CD4-positive, alpha-beta memory T cell (primary cell): ENCODE measurements around the gene GADL1. TPM values are rescaled to one million over a fixed set of nuclear protein-coding genes. Genes with fewer than 3 reads are reported as not detected.

ENCODE experiments used
- CTCF ChIA-PET: fragments of 350-600 bp; sonication (Branson Sonifier 250); formaldehyde crosslinking; loops from one replicate; lab custom pipeline; 2021; ENCODE audit warnings: inconsistent platforms; ENCODE audit not compliant: partially characterized antibody; lab: Charles Lee
- POLR2A ChIA-PET: fragments of 350-600 bp; sonication (Branson Sonifier 250); formaldehyde crosslinking; loops from one replicate; lab custom pipeline; 2021; ENCODE audit not compliant: partially characterized antibody; lab: Charles Lee
- DNase-seq, 5 donors: peaks; one replicate each; pipeline versions ENCODE4 v3.0.0 to v3.0.0-alpha.2; 2020 to 2022; ENCODE audit warnings: mixed read lengths in 1 of 5
- H3K27ac ChIP-seq: one replicate; pipeline ENCODE4 v1.7.0; 2013; ENCODE audit warnings: low read depth, low read length
- H3K27me3 ChIP-seq: 2 replicates; pipeline ENCODE4 v1.7.0; 2013; ENCODE audit warnings: mild to moderate bottlenecking, low read length, moderate library complexity; ENCODE audit not compliant: insufficient read depth
- H3K36me3 ChIP-seq: 2 replicates; pipeline ENCODE4 v1.7.0; 2013; ENCODE audit warnings: mild to moderate bottlenecking, low read length, moderate library complexity; ENCODE audit not compliant: insufficient read depth
- H3K4me1 ChIP-seq: 2 replicates; pipeline ENCODE4 v1.7.0; 2013; ENCODE audit warnings: mild to moderate bottlenecking, low read length, moderate library complexity; ENCODE audit not compliant: insufficient read depth
- H3K4me3 ChIP-seq, 2 donors: one replicate each; pipeline ENCODE4 v1.7.0; 2013; ENCODE audit warnings: low read length in 2 of 2, mild to moderate bottlenecking in 1 of 2
- H3K9me3 ChIP-seq, 2 donors: one replicate each; pipeline ENCODE4 v1.7.0; 2013; ENCODE audit warnings: low read length in 2 of 2, control low read depth in 1 of 2; ENCODE audit not compliant: control insufficient read depth in 1 of 2
- H3K27ac Mint-ChIP-seq, 7 donors: one replicate each; pipeline ENCODE4 v1.8.0; 2020 to 2021; ENCODE audit warnings: mixed read lengths in 7 of 7, mild to moderate bottlenecking in 6 of 7, inconsistent platforms in 3 of 7, moderate library complexity in 3 of 7
- H3K27me3 Mint-ChIP-seq, 2 donors: one replicate each; pipeline ENCODE4 v1.8.0; 2020 to 2021; ENCODE audit warnings: mixed read lengths in 2 of 2
- H3K36me3 Mint-ChIP-seq, 2 donors: one replicate each; pipeline ENCODE4 v1.8.0; 2020 to 2021; ENCODE audit warnings: mixed read lengths in 2 of 2, inconsistent platforms in 1 of 2, mild to moderate bottlenecking in 1 of 2
- H3K4me1 Mint-ChIP-seq, 4 donors: one replicate each; pipeline ENCODE4 v1.8.0; 2020 to 2021; ENCODE audit warnings: mixed read lengths in 4 of 4, mild to moderate bottlenecking in 1 of 4
- H3K4me3 Mint-ChIP-seq, 8 donors: one replicate each; pipeline ENCODE4 v1.8.0; 2020 to 2021; ENCODE audit warnings: mixed read lengths in 8 of 8, mild to moderate bottlenecking in 7 of 8, moderate library complexity in 6 of 8, inconsistent platforms in 3 of 8
- H3K9me3 Mint-ChIP-seq, 8 donors: one replicate each; pipeline ENCODE4 v1.8.0; 2020 to 2021; ENCODE audit warnings: mixed read lengths in 8 of 8, mild to moderate bottlenecking in 5 of 8, inconsistent platforms in 3 of 8, moderate library complexity in 1 of 8
- intact Hi-C: fragments of 100-400 bp; cut with micrococcal nuclease; formaldehyde crosslinking; loops from one replicate; pipeline ENCODE4 v1.15.1; 2023
- polyA plus RNA-seq, 2 donors: library from polyadenylated mRNA; unstranded; fragments of 300-500 nt; fragmentation: Illumina TruSeq; gene quantifications; one replicate each; pipeline ENCODE4 v1.2.3, GENCODE V29; 2021
- total RNA-seq, 2 experiments: library from RNA; stranded (reverse); gene quantifications; one replicate each; pipeline ENCODE4 v1.2.3, GENCODE V29; 2021

The GADL1 gene
- total and polyA plus RNA-seq, 4 experiments from 2014 or later = not detected

DNA sequence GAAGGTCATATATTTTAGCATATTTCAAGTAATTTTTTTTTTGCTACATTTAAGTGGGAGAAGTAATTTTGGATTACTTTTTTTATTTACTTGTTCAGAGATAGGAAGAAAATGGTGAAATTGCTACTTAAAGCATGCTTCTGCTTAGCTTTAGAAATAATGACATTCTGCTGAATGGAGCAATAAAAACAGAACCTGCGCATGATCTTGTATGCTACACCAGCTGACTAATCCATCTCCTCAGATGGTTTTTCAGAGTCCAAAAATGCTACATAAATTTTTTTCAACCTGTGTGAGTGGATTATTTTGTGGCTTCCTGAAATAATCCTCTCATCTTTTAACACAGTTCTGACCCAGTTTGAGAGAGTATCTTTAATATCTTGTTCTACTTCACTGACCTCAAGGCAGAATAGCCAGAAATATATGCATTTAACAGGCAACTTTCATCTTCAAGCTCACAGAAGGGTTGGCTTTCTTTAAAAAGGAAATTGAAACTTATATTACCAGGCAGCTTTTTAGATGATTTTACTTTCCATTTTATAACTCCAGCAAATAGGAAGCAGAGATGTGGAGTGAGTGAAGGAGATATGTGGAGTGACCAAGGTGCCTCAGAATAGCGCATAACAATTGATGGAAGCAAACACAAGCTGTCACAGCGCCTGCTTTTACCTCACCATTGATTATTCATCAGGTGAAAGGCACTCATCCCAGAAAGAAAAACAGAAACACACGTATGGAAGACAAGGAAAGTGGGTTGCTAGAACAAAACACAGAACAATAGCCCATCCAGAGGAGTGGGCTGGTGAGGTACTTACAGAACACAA is 151.5 kb downstream of the GADL1 start:
- no peaks in the 10 kb centered on the region for H3K36me3 ChIP-seq
- H3K9me3 ChIP-seq = no peaks in the 10 kb centered on the region
- H3K4me1 ChIP-seq = no peaks in the 10 kb centered on the region
- DNase-seq = no peak
- intact Hi-C loops = no loop called here
- POLR2A ChIA-PET = no interaction called here
- no peaks in the 10 kb centered on the region for H3K27me3 ChIP-seq
- H3K36me3 Mint-ChIP-seq = no peaks in the 10 kb centered on the region
- H3K4me3 Mint-ChIP-seq = no peak overlapping the region
- CTCF ChIA-PET = interaction anchor here (0.9 to 2.1 kb wide), 5 partner anchors 8 to 700 kb away, joined by 3 to 7 read pairs (median 4); no protein-coding TSS in a partner anchor
- H3K9me3 Mint-ChIP-seq = no peaks in the 10 kb centered on the region
- peaks cover 0 to 3% (median under 1%) of the 10 kb centered on the region in 4 donors for H3K4me1 Mint-ChIP-seq
- H3K4me3 ChIP-seq = no peak overlapping the region
- no peak overlapping the region for H3K27ac ChIP-seq
- H3K27me3 Mint-ChIP-seq = no peaks in the 10 kb centered on the region
- peak overlapping the region in 1 of 7 donors; percentile 15 for H3K27ac Mint-ChIP-seq

GRCh38 chr3:30741889-30742288 is 152.6 kb downstream of the GADL1 start:
- Histone ChIP-seq H3K9me3 (no peaks in the 10 kb centered on the region), H3K36me3 (no peaks in the 10 kb centered on the region), H3K27me3 (no peaks in the 10 kb centered on the region), H3K27ac (no peak overlapping the region), H3K4me1 (no peaks in the 10 kb centered on the region), H3K4me3 (no peak overlapping the region)
- no peak overlapping the region for H3K4me3 Mint-ChIP-seq
- ChIA-PET POLR2A (no interaction called here), CTCF (interaction anchor here (1.1 kb wide), 1 partner anchor 9 kb away, joined by 3 read pairs; no protein-coding TSS in a partner anchor)
- intact Hi-C loops = no loop called here
- DNase-seq = no peak
- no peaks in the 10 kb centered on the region for H3K27me3 Mint-ChIP-seq
- no peaks in the 10 kb centered on the region for H3K9me3 Mint-ChIP-seq
- no peaks in the 10 kb centered on the region for H3K36me3 Mint-ChIP-seq
- H3K27ac Mint-ChIP-seq = no peak overlapping the region
- H3K4me1 Mint-ChIP-seq = peaks cover 0 to 3% (median under 1%) of the 10 kb centered on the region in 4 donors

- no peak for DNase-seq
- CTCF ChIA-PET = interaction anchor here (1.8 kb wide), 1 partner anchor 13 kb away, joined by 6 read pairs; no protein-coding TSS in a partner anchor
- no peak overlapping the region for H3K4me3 Mint-ChIP-seq
- peaks cover 0 to 2% (median 0%) of the 10 kb centered on the region in 8 donors for H3K9me3 Mint-ChIP-seq
- Histone ChIP-seq H3K27me3 (no peaks in the 10 kb centered on the region), H3K9me3 (no peaks in the 10 kb centered on the region), H3K4me3 (no peak overlapping the region), H3K36me3 (no peaks in the 10 kb centered on the region), H3K27ac (no peak overlapping the region), H3K4me1 (no peaks in the 10 kb centered on the region)
- peaks cover 0 to under 1% of the 10 kb centered on the region in 2 donors for H3K27me3 Mint-ChIP-seq
- H3K27ac Mint-ChIP-seq = no peak overlapping the region
- H3K36me3 Mint-ChIP-seq = no peaks in the 10 kb centered on the region
- peaks cover 0 to 6% (median under 1%) of the 10 kb centered on the region in 4 donors for H3K4me1 Mint-ChIP-seq
- POLR2A ChIA-PET = no interaction called here
- intact Hi-C loops = no loop called here
Measured at GRCh38 chr3:30738605-30739004, 155.9 kb downstream of the GADL1 start.

DNA sequence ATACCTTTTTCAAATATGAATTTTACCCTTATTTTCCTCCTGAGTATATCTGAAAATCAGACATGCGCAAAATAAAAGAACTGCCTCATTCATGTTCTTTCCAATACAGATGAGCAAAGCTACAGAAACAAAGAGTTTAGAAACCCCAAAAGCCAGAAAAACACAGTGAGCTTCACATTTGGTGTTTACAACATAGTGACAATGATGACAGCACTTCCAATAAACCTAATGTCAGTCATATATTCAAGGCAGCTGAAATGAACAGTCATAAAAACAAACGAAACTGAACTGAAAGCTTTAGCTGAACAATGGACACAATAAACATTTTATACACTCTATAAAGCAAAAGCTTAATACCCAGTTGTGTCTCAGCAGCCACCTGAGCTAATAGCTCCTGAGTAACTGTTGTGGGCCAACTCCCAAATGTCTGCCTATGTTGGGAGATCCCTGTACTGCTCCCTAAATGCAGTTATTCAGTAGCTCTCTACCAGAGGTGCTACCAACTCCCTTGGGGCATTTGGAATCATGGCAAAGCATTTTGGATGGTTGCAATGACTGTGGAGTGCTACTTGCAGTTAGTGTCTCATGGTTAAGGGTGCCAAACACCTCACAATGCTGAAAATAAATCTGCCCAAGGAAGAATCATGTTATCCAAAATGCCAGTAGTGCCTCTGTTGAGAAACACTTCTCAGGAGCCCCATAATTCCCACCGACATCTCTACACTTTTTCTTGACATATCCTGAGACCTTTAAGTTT is 156.5 kb downstream of the GADL1 start:
- Histone ChIP-seq H3K36me3 (no peaks in the 10 kb centered on the region), H3K27ac (no peak overlapping the region), H3K9me3 (no peaks in the 10 kb centered on the region), H3K27me3 (no peaks in the 10 kb centered on the region), H3K4me3 (no peak overlapping the region), H3K4me1 (no peaks in the 10 kb centered on the region)
- intact Hi-C loops = no loop called here
- ChIA-PET POLR2A (no interaction called here), CTCF (interaction anchor here (1.0 to 1.8 kb wide), 2 partner anchors 13 to 1031 kb away, joined by 3 to 6 read pairs; no protein-coding TSS in a partner anchor)
- no peak overlapping the region for H3K4me3 Mint-ChIP-seq
- DNase-seq = no peak
- H3K27me3 Mint-ChIP-seq = peaks cover 0 to 1% of the 10 kb centered on the region in 2 donors
- no peak overlapping the region for H3K27ac Mint-ChIP-seq
- no peaks in the 10 kb centered on the region for H3K36me3 Mint-ChIP-seq
- H3K4me1 Mint-ChIP-seq = peaks cover 0 to 3% (median under 1%) of the 10 kb centered on the region in 4 donors
- H3K9me3 Mint-ChIP-seq = peaks cover 0 to 2% (median 0%) of the 10 kb centered on the region in 8 donors

GRCh38 chr3:30733696-30734095 is 160.8 kb downstream of the GADL1 start:
- H3K4me3 Mint-ChIP-seq = no peak overlapping the region
- DNase-seq = no peak
- H3K36me3 Mint-ChIP-seq = no peaks in the 10 kb centered on the region
- peaks cover 0 to 1% of the 10 kb centered on the region in 2 donors for H3K27me3 Mint-ChIP-seq
- CTCF ChIA-PET = no interaction called here
- POLR2A ChIA-PET = no interaction called here
- Histone ChIP-seq H3K4me3 (no peak overlapping the region), H3K36me3 (no peaks in the 10 kb centered on the region), H3K4me1 (no peaks in the 10 kb centered on the region), H3K27me3 (no peaks in the 10 kb centered on the region), H3K9me3 (no peaks in the 10 kb centered on the region), H3K27ac (no peak overlapping the region)
- peaks cover 0 to 2% (median 0%) of the 10 kb centered on the region in 8 donors for H3K9me3 Mint-ChIP-seq
- no peak overlapping the region for H3K27ac Mint-ChIP-seq
- H3K4me1 Mint-ChIP-seq = peaks cover 0 to 8% (median 6%) of the 10 kb centered on the region in 4 donors
- intact Hi-C loops = no loop called here

DNA sequence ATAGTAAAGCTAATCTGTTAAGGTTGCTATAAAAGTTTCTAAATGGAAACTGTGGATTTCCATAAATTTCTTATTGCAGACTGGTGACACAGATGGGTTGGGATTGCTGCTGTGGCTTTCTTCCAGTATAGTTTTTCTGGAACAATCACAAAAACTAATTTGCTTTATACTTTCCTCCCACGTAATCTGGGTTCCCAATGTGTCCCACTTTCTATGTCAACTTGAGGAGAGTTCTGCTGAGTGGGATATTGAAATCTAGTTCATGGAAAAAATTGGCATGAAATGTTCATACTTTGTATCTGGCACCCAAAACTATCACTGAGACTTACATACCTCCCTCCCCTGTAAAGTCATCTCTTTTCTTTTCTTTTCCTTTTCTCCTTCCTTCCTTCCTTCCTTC is 161.3 kb downstream of the GADL1 start:
- H3K27me3 ChIP-seq = no peaks in the 10 kb centered on the region
- ChIA-PET POLR2A (no interaction called here), CTCF (no interaction called here)
- H3K36me3 Mint-ChIP-seq = no peaks in the 10 kb centered on the region
- H3K4me3 Mint-ChIP-seq = no peak overlapping the region
- H3K36me3 ChIP-seq = no peaks in the 10 kb centered on the region
- H3K27me3 Mint-ChIP-seq = peaks cover 0 to 1% of the 10 kb centered on the region in 2 donors
- no peaks in the 10 kb centered on the region for H3K9me3 ChIP-seq
- no peak overlapping the region for H3K27ac ChIP-seq
- H3K4me1 Mint-ChIP-seq = peaks cover 0 to 8% (median 6%) of the 10 kb centered on the region in 4 donors
- DNase-seq = no peak
- no peak overlapping the region for H3K27ac Mint-ChIP-seq
- H3K9me3 Mint-ChIP-seq = peaks cover 0 to 2% (median 0%) of the 10 kb centered on the region in 8 donors
- intact Hi-C loops = no loop called here
- H3K4me3 ChIP-seq = no peak overlapping the region
- H3K4me1 ChIP-seq = no peaks in the 10 kb centered on the region

- Mint-ChIP-seq H3K27ac (no peak overlapping the region), H3K9me3 (peaks cover 0 to 2% (median 0%) of the 10 kb centered on the region in 8 donors), H3K4me3 (no peak overlapping the region), H3K36me3 (no peaks in the 10 kb centered on the region), H3K27me3 (peaks cover 0 to 1% of the 10 kb centered on the region in 2 donors), H3K4me1 (peaks cover 0 to 8% (median 6%) of the 10 kb centered on the region in 4 donors)
- H3K27ac ChIP-seq = no peak overlapping the region
- ChIA-PET POLR2A (no interaction called here), CTCF (no interaction called here)
- no peaks in the 10 kb centered on the region for H3K4me1 ChIP-seq
- no peak for DNase-seq
- H3K9me3 ChIP-seq = no peaks in the 10 kb centered on the region
- H3K4me3 ChIP-seq = no peak overlapping the region
- H3K27me3 ChIP-seq = no peaks in the 10 kb centered on the region
- H3K36me3 ChIP-seq = no peaks in the 10 kb centered on the region
- intact Hi-C loops = no loop called here
Measured at GRCh38 chr3:30730967-30731366, 163.5 kb downstream of the GADL1 start.
